Right lobe of liver (tissue), 4 donors: ENCODE measurements around the gene CYYR1.

Source experiments
- CTCF ChIP-seq, 4 donors: fragments of 200-600 bp in 3 of 4; fragments of 450-650 bp in 1 of 4; IDR thresholded peaks; one replicate each; pipeline versions ENCODE4 v1.5.1 to v1.8.0; 2016 to 2022; ENCODE audit warnings: antibody characterized with exemption in 4 of 4, mild to moderate bottlenecking in 2 of 4
- POLR2A ChIP-seq: fragments of 450-650 bp; IDR thresholded peaks from one replicate; pipeline ENCODE4 v1.6.1; 2017; ENCODE audit warnings: antibody characterized with exemption, mild to moderate bottlenecking
- donor health status: DM: no; HTN: no; CAD: no.
- donor health status: DM: no; HTN: no; CAD: no.
- donor health status: DM: no; HTN: yes; CAD: no.

GRCh38 chr21:26553898-26554297 lies 19.2 kb downstream of the CYYR1 start:
- TF ChIP-seq CTCF (IDR thresholded peaks at IDR 0.05) (no peak), POLR2A (no peak)
